Measurements from ENCODE around the gene RPP30.

RPP30 gene

DNA sequence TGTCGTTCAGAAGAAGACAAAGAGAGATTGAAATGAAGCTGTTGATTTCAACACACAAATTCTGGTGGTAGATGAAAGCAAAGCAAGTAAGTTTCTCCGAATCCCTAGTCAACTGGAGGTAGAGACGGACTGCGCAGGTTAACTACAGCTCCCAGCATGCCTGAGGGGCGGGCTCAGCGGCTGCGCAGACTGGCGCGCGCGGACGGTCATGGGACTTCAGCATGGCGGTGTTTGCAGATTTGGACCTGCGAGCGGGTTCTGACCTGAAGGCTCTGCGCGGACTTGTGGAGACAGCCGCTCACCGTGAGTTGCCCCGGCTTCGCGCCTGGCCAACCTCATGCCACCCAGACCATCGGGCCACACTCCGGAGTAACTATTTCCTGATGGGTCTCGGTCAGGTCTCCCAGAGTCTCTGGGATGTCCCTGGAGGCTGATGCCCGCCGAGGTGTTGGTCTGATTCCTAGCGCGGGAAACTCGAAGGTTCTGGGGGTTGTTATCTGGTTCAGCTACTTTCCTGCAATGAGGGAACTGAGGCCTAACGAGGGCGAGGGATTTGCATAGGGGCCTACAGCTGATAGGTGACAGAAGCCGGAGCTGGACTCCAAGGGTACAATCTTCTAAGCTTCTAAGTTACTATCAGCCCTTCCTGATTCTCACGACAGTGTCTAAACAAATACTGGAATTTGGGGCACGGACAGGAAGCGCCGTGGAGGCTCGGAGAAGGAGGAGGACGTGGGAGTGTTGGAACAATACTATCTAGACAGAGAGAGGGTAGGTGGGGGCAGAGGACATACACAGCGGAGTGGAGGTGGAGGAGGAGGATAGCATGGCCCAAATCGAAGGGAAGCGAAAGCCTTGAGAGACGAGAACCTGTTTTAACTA is at the start of gene RPP30:
TSS of gene RPP30 (plus strand) at position 209 of the 882 bp plus-strand sequence. CDS start at position 222, 13 bp downstream.
- DNase-seq (ENCODE audit: low read depth) = peak; percentile 51

DNA sequence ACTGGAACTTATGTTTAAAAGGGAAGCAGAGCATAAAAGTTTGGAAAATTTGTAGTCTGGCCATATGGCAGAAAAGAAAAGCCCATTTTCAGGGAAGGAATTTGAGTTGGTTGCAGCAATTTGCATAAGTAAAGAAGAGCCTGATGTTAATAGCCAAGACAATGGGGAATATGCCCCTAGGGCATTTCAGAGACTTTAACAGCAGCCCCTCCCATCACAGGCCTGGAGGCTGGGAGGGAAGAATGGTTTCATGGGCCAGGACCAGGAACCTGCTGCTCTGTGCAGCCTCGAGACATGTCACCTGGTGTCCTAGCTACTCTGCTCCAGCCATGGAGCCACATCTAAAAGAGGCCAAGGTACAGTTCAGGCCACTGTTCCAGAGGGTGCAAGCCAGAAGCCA is 49.3 kb upstream of the RPP30 start:
- DNase-seq (ENCODE audit: low read depth) = no peak

DNA sequence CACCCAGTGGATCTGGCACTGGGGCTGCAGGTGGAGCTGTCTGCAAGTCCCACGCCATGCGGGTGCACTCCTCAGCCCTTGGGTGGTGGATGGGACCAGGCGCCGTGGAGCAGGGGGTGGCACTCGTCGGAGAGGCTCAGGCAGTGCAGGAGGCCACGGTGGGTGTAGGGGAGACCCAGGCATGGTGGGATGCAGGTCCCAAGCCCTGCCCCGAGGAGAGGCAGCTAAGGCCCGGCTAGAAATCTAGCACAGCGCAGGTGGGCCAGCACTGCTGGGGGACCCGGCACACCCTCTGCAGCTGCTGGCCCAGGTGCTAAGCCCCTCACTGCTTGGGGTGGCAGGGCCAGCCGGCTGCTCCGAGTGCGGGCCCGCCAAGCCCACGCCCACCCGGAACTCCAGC is 39.7 kb upstream of the RPP30 start:
- no peak for DNase-seq (ENCODE audit: low read depth)

DNA sequence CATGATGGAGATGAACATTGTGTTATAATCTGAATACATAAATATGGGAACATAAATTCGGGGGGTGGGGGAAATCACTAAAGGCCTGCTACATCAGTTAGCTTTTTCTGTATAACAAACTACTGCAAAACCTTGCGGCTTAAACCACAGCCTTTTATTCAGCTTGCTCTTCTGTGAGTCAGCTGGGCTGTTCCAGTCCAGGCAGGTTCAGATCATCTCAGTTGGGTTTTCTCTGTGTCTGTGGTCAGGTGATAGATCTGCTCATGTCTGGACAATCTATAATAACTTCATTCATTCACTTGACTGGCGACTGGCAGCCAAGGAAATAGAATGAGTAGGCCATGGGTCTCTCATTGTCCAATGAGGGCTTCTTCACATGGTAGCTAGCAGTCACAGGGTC is 37.4 kb upstream of the RPP30 start:
- no peak for DNase-seq (ENCODE audit: low read depth)

DNA sequence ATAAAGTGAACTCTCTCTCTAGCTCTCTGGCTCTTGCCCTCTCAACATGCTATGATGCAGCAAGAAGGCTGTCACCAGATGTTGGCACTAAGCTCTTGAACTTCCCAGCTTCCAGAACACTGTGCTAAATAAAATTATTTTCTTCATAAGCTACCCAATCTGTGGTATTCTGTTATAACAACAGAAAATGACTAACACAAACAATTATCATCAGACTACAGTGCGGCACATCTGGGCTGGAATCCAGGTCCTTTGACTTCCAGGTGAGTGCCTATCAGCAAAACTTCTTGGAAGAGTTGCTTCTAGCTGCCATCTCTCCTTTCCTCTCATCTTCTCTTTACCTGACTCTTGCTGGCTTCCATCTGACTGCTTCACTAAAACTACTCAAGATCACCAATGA is 34.3 kb upstream of the RPP30 start:
- no peak for DNase-seq (ENCODE audit: low read depth)

DNA sequence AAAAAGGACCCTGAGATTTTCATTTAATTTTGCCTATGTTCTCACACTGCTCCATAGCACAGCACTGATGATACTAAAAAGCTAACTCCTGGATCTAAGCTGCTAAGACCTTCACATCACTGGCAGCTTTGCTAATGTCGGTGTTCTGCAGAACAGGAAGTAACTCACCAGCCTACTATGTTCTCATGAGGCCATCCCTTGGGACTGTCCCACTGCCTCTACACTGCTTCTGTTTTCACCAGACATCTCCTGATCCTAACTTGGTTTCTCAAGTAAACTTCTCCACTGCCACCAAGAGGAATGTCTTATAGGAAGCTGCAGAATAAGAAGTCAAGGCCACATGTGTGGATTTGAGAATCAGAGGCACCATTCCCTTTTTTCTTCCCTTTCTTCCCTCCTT is 29.0 kb upstream of the RPP30 start:
- DNase-seq (ENCODE audit: low read depth) = no peak

DNA sequence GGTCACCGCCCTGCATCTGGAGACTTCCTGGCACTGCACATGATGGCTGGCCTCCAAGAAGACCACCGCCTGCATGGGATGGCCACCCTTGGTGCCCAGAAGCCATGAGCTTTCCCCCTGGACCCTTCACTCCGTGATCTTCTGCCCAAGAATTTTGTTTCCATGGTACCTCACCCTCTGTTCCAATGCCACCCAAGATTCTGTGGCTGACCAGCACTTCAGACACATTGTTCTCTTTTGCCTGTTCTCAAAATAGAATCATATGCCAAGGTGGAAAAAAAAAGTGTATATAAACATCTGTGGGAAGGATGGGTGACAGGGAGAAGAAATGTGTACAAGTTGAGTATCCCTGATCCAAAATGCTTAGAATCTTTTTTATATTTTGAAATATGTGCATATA is 26.0 kb upstream of the RPP30 start:
- DNase-seq (ENCODE audit: low read depth) = no peak

DNA sequence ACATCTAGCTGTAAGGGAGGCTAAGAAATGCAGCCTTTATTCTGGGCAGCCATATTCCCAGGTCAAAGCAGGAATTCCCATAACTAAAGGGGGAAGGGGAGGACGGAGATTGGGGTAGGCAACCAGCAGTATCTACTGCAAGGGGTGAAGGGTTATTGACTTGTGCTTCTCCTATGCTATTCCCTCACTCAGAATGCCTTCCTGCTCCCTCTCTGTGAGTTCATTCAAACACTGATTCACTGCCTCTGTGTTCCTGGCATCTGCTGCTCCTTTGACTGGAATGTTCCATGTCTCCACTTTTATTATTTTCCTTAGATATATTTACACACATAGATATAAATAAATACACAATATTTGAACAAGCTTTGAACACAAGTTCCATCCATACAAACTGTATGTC is 25.0 kb upstream of the RPP30 start:
- DNase-seq (ENCODE audit: low read depth) = no peak

DNA sequence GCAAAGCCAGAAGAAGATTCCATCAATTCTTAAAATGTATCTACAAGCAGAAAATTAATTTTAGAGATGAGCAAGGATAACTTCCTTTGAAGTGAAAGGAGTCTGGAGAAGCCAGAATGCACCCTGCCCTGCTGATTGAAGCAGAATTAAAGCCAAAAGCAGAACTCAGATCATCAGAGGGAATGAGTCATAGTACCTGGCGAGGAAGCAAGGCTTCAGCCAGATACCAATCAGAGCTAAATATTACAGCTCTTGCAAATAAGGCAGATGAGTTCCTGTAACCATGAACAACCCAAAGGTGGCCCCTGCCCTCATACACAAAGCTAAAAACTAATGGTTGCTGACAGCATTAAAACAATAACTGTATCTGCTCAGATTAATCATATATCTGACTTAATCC is 24.3 kb upstream of the RPP30 start:
- no peak for DNase-seq (ENCODE audit: low read depth)

DNA sequence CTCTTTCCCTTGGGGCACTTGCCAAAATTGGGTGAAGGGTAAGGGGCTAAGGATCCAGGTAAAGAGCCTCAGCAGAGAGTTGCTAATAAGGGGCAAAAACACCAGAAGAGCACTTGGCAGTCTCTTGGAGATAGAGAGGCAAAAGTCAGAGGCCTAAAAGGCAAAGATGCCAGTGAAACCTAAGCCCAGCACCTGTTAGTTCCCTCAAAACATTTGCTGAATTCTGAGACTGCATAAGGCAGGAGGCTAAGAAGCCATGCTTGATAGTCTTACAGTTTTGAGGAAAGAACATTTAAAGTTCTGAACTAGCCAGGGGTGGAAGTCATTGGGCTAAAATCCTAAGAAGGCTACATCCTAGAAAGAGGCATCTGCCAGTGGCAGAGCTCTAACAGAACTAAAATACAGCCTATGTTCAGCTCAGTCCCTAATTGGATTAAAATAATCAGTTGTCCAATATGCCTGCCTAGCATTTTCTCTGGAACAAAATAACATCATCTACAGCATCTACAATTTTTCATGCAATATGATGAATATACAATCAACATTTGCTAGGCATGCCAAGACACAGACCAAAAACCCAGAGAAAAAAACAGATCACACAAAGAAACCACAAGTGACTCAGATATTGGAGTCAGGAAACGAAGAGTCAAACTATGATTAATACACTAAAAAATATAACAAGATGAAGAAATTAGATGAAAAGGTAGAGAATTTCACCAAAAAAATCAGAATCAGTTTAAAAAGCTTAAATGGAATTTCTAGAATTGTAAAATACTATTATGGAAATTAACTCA is 21.6 kb upstream of the RPP30 start:
- no peak for DNase-seq (ENCODE audit: low read depth)

DNA sequence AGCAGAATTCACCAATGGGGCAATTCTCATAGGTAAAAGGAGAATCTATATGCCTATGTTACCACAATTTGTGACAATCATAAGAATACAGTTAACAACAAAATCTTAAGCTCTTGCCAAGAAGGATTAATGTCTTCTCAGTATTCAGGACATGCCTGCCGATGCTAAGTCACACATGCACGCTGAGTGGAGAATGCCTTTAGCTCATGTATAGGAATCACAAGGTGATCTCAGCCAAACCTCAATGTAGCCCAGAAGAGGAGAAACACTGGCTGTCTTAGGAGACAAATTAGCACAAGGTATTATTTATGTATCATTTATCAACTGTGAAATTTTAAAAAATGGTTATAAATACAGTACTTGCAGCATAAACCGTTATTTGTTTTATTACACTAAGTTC is 16.6 kb upstream of the RPP30 start:
- DNase-seq (ENCODE audit: low read depth) = no peak

DNA sequence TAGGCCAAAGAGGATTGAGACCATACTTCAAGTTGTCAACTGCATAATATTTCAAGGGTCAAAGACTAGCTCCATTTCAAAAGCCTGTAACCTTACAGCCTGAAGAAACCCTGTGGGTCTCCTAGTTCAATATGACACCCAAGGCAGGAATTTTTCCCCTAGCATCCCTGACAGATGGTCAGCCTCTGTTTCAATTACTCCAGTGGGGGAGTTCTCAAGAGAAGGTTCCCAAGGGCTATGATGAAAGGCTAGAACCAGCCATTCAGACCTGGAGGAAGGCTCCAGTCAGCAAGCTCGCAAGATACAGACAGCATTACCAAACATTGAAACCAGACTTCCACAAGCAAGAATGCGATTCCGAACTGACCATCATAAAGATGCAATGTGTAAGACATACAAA is 15.5 kb upstream of the RPP30 start:
- DNase-seq (ENCODE audit: low read depth) = no peak

DNA sequence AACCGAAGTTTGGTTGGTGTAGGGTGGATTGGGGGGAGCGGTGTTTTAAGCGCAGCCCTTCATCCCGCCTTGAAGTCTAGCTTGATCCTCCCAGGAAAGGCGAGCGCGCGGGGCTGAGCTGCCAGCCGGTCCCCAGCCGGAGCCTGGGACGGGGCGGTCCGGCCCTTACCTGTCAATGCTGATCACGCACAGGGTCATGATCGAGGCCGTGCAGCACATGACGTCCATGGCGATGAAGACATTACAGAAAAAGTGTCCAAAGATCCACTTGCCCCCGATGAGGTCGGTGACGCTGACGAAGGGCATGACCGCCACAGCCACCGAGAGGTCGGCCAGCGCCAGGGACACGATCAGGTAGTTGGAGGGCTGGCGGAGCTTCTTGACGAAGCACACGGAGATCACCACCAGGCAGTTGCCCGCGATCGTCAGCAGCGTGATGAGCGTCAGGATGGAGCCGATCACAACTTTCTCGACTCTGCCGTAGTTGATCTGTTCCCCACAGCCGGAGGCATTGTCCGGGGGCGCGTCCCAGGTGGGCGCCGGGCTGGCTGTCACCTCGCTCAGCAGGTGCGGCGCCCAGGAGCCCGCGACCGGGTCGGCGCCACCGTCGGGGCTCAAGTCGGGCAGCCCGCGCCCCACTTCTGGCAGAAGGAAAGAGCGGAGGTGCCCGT is 14.7 kb upstream of the RPP30 start:
- DNase-seq (ENCODE audit: low read depth) = no peak

DNA sequence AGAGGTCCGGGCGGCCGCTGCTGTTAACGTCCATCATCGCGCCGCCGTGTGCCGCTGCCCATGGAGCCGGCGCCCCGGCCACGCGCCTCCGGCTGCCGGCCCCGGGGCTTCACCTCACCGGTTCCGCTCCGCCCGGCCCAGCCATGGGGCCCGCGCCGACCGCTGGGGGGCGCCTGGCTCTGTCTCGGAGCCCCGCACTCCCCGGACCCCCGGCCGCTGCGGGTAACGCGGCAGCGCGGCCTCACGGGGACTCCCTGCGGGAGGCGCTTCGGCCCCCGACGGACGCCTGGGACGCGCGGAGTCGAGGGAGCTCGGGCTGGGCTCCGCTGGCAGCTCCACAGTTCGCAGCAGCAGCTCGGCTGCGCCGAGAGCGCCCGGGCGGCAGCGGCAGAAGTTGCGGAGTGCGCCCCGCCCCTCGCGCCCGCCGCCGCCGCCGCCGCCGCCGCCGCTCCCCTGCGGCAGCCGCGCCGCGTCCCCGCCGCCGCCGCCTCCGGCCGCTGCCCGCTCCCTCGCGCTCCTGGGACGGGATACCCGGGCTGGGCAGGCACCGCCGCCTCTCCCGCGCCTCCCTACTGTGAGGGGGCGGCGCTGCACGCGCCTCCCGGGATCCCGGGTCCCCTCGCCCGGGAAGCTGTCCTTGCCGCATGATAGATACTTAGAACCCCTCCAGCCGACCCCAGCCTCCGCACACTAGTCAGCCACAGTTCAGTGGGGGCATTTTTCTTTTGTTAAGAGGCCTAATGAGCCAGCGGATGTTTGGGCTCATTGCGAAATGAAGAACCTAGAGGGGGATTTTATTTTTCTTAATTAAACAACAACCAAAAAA is 13.9 kb upstream of the RPP30 start, which contains the start of gene HTR7:
TSS of gene HTR7 (minus strand) at position 405 of the 826 bp plus-strand sequence. CDS start at position 37, 368 bp downstream.
- no peak for DNase-seq (ENCODE audit: low read depth)

DNA sequence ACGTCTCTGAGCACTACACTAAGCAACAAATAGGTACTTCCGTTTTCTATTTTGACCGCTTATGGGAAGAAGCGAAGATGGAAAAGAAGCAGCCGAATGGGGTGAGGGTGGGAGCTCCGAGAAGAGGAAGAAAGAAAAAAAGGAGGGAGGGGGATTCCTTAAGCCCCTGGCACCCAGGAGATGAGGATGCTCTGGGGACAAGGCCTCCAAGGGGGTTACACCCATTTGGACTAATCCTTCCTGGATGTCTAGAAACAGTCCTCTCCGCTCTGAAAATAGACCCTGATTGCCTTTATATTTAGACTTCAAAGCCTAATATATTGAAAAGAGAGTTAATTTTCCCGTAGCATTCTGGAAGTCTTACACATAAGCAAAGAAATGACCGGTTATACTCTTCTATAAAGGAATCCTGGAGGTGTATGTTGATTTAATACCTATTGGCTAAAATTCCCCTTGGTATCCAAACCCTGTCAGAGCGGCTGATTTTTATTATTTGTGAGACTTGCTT is 13.3 kb upstream of the RPP30 start:
- DNase-seq (ENCODE audit: low read depth) = no peak

DNA sequence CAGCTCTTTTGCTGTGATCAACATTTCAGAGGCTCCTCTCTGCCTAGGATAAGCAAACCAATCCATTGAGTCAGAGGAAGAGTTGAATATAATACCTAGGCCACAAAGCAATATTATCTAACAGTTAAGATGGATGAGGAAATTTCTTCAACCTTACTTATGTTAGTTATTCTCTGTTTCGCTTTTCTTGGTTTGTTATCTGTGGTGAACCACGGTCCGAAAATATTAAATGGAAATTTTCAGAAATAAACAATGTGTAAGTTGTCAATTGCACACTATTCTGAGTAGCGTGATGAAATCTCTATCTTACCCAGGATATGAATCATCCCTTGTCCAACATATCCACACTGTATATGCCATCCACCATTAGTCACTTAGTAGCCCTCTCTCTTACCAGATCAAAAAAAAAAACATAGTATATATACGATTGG is 12.4 kb upstream of the RPP30 start:
- DNase-seq (ENCODE audit: low read depth) = no peak

DNA sequence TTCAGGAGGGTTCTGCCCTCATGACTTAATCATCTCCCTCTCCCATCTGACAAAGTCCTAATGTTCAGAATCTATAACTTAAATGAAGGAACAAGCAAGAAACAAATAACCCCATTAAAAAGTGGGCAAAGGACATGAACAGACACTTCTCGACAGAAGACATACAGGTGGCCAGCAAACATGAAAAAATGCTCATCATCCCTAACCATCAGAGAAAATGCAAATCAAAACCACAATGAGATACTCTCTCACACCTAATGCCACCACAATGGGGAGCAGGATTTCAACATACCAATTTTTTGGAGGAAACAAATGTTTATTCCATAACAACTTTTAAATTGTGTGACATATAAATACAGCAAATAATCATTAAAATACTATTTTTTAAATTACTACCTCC is 11.0 kb upstream of the RPP30 start:
- DNase-seq (ENCODE audit: low read depth) = no peak

DNA sequence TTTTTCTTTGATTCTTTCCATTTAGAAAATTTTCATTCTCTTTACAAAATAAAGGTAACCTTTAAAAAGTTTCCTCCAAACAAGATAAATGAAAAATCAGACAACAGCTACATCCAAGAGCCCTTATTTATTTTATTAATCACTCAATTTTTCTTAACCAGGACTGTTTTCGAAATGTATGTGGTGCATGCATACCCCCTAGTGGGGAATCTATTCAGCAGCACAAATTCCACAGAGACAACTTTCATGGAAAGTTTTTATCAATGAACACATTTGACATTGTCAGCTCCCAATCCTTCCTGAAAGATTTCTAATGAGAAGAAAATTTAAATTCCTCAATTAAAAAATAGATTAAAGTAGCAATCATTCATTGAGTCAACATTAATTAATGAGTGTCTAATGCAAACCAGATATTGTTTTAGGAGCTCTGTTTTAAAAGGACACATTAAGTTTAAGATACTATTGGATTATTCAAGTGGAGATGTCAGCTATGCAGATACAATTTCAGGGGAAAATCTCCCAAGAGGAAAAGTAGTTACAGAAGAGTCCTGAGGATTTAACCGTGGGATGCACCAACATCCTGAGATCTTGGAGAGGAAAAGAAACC is 8.8 kb upstream of the RPP30 start:
- no peak for DNase-seq (ENCODE audit: low read depth)

DNA sequence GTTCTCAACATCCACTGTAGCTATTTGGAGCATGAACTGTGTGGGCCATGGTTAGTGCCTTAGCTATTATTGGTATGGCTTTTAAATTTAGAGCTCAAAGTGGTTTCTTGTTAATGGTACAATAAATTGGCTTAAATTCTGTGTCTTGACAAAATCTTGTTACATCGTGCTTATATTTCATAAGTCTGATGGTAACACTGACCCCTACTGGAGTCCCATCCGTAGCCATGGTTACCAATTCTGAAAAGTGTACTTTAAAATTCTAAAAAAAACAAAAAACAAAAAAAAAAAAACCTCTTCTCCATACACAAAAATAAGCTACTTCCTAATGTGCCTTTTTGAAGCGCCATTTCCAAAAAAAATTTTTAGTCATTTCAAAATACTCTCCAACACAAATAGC is 6.4 kb upstream of the RPP30 start:
- no peak for DNase-seq (ENCODE audit: low read depth)

DNA sequence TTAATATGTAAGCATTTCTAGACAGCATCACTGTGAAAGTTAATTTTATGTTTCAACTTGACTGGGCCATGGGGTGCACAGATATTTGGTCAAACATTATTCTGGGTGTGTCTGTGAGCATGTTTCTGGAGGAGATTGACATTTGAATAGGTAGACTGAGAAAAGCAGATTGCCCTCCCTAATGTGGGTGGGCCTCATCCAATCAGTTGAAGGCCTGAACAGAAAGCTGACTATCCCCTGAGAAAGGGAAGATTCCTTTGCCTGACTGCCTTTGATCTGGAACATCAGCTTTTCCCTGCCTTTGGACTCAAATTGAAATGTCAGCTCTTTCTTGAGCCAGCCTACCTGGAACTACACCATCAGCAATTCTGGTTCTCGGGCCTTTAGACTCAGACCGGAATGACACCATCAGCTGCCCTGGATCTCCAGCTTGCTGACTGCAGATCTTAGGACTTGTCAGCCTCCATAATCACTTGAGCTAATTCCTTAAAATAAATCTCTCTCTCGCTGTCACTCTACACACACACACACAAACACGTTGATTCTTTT is 5.7 kb upstream of the RPP30 start:
- DNase-seq (ENCODE audit: low read depth) = no peak

DNA sequence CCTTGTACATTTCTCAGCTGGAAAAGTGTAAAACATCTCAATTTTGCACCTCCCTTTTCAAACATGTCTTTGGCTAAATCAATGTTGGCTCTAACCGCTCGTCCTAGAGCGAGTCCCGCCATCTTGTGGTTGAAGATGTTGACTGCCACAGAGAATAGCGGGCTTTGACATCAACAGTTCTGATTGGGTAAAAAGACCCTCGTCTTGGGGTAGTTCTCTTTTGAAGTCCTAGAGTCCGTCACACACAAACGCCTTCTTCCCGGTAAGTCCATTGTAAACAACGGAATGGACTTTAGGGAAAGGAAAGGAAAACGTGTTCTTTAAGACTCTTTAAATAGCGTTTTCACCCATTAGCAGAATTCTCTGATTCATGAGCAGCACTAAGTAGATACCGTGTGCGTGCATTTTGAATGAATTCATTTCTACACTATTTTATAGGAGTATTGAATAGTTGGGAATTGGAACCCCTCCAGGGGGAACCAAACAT is 452 bp upstream of the RPP30 start:
- DNase-seq (ENCODE audit: low read depth) = peak; percentile 60

Measured in CMK (cell line).